Stimulated activated CD4-positive, alpha-beta T cell treated with anti-CD3 and anti-CD28 coated beads, Interleukin-1b, Interleukin-23, amount 100 ng/mL, for 4 hours (primary cell): ENCODE results near the gene STK17B.

Source experiments
- DNase-seq, 2 donors: peaks; one replicate each; pipeline ENCODE4 v3.0.0-alpha.2; 2020; ENCODE audit warnings: low read depth in 2 of 2

The STK17B gene

GRCh38 chr2:196184921-196185320 is 13.5 kb upstream of the STK17B start:
- no peak for DNase-seq

DNA sequence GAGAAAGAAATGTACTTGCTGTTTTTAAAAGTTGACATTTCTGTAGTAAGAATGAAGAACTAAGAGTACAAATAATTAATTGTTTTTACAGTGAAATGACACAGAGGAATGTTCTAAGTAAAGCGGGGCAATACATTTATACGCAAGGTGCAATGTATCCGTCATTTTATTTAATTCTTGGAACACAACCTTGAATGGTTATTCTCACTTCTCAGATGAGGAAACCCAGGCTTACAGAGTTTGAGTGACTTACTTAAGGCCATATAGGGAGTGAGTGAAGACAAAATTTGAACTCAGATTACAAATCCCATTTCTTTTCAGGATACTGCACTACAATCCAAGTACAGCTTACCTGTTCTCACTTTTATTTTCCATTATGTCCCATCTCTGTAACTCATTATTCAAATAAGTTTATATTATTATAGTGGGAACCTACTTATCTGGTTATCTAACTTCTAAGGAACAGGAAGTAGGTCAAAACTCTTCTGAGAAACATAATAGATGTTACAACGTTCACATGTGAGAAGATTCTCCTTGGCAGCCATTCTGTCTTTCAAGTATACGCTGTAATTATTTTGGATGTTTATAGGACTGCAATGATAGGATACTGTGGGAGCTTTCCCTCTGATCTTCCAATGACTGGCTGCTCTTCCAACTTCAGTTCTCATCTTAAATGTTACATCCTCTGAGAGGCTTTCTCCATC is 12.3 kb upstream of the STK17B start:
- no peak for DNase-seq

DNA sequence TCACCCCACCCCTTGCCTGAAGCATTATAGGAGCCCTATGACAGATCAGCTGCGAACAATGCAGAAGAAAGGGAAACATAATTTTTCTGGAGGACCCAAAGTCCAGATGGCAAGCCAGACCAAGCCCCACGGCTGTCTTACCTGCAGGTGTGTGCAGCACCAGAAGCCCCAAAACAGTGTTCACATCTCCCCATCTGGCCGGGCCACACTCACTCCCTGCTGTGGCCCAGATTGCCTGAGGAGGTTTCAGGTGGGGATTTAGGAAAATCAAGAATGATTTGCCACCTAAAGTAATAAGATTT is 11.7 kb upstream of the STK17B start:
- DNase-seq = no peak

GRCh38 chr2:196182439-196183171 is 11.2 kb upstream of the STK17B start:
- no peak for DNase-seq

DNA sequence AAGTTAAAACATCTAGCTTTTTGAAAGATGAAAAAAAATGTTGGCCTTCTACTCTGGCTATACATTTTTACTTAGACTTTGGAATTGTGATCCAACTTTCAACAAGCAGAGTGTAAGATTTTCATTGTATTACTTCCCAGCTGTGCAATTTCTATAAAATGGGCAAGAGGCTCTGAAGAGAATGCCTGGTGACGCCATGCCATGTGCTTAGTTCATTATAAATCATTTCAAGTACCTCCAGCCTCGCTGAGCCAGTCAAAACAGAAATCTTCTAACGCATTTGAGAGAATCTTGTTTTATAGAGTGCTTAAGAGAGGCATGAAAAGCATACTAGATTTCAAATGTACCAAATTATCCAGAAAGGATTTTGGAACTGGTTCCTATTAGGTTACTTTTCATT is 10.1 kb upstream of the STK17B start:
- no peak for DNase-seq

- DNase-seq = no peak
Observed at GRCh38 chr2:196177124-196177523, 5.7 kb upstream of the STK17B start.

GRCh38 chr2:196176142-196176738 is 4.9 kb upstream of the STK17B start:
- DNase-seq = peak; percentile 50 to 70

DNA sequence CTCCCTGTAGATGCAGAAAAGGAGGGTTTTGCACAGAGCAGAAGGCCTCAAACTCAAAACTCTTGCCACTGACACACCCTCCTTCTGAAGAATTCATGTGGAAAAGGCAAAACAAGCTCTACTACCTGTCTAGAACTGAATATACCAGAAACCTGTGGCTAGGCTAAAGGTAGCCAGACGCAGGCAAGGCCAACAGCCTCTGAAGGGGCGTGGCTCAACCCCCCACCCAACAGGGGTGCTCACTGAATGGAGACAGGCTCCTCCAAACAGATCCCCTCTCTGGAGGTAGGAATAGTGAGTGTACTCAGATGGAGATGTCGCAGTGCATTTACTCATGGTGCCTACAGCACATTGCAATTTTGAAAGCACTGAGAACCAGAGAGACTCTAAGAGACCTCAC is 3.0 kb upstream of the STK17B start:
- DNase-seq = no peak

DNA sequence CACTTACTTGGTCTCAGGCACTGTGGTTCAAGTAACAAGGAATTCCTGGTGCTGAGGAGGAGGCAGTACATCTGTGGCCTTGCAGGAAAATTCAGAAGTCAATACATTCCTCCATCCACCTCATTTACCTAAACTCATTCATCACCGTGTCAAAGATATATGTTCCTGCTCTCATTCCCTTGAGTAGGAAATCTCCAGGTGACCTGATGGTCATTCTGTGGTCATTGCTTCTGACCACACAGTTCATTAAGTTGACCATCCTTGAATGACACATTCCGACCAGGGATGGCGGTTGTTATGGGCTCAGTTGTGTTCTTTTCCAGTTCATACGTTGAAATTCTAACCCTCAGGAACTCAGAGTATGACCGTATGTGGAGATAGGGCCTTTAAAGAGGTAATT is 2.1 kb upstream of the STK17B start:
- DNase-seq = no peak

DNA sequence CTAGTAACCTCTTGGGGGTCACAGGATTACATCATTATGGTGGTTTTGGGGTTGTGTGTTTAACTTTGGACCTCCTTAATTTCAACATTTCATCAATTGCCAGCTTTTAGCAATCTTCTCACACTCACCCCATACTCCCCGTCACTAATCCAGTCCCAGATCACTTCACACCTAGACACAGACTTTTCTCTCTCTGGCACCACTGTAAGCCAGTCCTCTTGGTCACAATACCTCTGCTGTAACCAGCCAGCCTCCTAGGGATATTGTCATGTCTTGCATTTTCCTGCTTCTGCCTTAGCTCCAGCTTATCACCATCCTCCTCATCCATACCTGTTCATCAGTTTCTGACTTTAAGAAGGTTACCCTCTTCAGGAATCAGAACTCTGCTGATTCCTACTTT is 1.6 kb upstream of the STK17B start:
- no peak for DNase-seq

GRCh38 chr2:196171946-196172345 is 568 bp upstream of the STK17B start:
- DNase-seq = no peak

DNA sequence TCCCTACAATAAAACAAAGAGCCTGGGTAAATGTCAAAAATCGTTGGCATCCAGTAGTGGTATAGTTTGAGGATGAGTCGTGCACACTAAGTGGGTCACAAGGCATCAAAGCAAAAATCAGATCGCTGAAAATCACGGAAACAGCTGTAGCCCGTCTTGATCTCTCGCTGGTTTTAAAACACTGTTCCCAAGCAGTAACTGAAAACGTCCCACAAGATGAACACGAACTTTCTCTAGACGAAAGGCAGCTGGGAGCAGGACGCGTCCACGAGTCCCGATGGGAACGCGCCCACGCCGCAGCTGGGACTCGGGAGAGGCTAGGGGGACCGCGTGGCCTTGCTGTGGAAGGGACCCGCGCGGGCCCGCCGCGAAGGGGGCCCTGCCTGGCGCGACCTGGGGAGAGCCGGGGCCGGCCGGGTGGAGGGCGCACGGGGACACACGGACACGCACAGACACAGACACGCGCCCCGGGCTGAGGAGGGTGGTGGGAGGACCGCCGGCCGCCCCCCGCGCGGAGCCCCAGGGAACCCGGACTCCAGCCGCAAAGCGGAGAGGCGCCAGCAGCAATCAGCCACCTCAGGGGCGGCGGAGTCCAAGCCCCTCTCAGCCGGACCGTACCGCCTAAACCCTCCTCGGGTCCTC is 651 bp downstream of the STK17B start:
- DNase-seq = no peak

- DNase-seq = no peak
Observed at GRCh38 chr2:196170213-196170605, 1.2 kb downstream of the STK17B start.

DNA sequence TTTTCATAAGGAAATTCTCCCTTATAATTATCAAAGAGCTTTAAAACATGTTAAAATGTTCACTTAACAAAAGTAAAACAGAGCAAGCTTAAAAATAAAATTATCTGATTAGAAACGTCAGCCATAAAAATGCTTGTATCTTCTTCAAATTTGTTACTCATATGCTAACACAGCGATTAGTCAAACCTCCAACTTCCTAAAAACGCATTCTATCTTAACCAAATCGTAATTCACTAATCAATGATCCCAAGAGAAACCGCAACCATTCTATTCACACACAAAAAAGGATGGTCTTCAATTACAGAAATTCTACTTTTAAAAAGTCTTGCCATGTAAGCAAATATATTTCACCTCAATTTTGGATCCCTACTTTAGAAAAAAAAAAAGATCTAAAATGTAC is 1.9 kb downstream of the STK17B start:
- no peak for DNase-seq

- DNase-seq = no peak
Observed at GRCh38 chr2:196168181-196168580, 3.2 kb downstream of the STK17B start.

GRCh38 chr2:196167666-196168065 is 3.7 kb downstream of the STK17B start:
- DNase-seq = no peak

- no peak for DNase-seq
Observed at GRCh38 chr2:196166876-196167275, 4.5 kb downstream of the STK17B start.

GRCh38 chr2:196165016-196165415 is 6.4 kb downstream of the STK17B start:
- no peak for DNase-seq

DNA sequence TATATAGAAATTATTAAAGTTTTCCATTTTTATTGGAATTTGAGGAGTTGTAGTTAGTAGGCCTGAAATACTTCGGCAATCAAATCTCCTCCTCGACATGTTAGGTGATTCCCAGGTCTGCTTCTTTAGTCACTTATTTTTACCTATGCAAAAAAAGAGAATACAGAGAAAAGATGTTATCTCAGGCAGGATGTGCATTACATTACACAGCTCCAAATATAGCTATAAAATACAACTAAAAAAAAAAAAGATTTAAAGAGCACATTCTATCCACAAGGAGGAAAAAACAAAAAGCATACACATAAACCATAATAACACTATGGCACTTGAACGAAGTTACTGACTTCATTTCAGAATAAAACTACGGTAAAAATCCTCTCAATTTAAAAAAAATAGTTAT is 8.1 kb downstream of the STK17B start:
- DNase-seq = no peak

DNA sequence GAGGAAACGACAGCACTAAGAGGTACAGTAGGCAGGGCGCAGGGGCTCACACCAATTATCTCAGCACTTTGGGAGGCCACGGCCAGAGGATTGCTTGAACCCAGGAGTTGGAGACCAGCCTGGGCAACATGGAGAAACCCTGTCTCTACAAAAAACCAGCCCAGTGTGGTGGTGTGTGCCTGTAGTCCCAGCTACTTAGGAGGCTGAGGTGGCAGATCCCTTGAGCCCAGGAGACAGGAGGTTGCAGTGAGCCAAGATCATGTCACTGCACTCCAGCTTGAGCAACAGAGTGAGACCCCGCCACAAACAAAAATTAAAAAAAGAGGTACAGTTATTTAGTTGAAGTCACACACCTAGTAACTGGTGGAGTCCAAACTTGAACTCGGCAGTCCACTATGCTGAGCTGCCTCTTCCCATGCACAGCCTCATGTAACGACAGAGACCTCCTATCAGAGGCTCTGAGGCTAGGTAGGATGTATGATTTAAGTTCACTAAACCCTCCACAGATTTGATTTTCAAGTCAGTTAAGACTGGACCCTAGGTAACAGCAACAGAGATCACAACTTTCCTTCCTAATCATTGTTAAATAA is 8.7 kb downstream of the STK17B start:
- no peak for DNase-seq

DNA sequence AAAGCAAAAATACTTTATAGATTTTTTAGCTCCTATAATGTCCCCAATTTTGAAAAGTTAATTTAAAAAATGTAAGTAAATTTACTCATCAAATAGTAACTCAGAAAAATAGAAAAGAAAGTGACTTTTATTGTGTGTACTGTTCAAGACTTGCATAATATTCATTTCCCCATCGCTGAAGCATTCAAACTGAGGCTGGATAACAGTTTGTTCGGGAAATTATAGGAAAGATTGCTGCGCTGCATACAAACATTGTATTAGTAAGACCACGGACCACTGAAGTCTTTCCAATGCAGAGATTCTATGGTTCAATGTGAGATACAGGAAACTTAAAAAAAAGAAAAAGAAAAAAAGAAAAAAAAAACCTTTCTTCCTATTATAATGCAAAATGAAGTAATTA is 10.4 kb downstream of the STK17B start:
- DNase-seq = no peak

DNA sequence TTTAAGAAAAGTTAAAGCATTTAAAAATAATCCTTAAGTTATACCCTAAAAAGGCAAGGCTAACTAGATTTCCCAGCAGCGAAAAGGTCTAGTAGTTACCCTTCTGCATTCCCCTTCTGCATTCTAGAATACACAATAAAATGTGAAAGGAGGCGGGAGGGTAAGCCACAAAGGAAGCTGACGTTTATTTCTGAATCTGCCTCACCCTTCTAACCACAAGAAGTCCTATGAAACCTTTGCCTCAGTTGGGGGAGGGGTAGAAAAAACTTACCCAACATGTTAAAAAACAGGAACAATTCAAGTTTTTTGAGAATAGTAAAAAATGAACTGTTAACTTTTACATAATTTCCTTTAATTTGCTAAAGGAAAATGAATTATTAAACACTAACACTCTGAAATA is 11.3 kb downstream of the STK17B start:
- peak in 1 of 2 donors; percentile 55 for DNase-seq
